Fibroblast of the aortic adventitia (primary cell): ENCODE results near the gene NDUFA11. TPM values are rescaled to one million over a fixed set of nuclear protein-coding genes. Genes with fewer than 3 reads are reported as not detected.

ENCODE experiments used
- DNase-seq: peaks from one replicate; pipeline ENCODE4 v3.0.0-alpha.2; 2010; ENCODE audit warnings: low read depth
- H3K4me3 ChIP-seq: 2 replicates; pipeline ENCODE4 v1.5.1; 2011; ENCODE audit warnings: low read depth, mild to moderate bottlenecking, control low read depth, low read length, moderate library complexity
- CTCF ChIP-seq: IDR thresholded peaks from 2 replicates; pipeline ENCODE4 v1.5.1; 2011; ENCODE audit warnings: mild to moderate bottlenecking, low read length, control low read depth, inconsistent platforms; ENCODE audit not compliant: insufficient read depth
- total RNA-seq: library from RNA; depleted of rRNA; stranded (reverse); fragments of >200 nt; gene quantifications from 2 replicates; pipeline ENCODE4 v1.2.3, GENCODE V29; 2012; ENCODE audit warnings: low replicate concordance

The NDUFA11 gene
- total RNA-seq, 1 donor: 261 TPM

- H3K4me3 ChIP-seq: peak overlapping the region; percentile 99
- no peak for TF ChIP-seq CTCF
- peak; percentile 58 for DNase-seq
These were observed 450 bp downstream of the NDUFA11 start for GRCh38 chr19:5903056-5903623.

DNA sequence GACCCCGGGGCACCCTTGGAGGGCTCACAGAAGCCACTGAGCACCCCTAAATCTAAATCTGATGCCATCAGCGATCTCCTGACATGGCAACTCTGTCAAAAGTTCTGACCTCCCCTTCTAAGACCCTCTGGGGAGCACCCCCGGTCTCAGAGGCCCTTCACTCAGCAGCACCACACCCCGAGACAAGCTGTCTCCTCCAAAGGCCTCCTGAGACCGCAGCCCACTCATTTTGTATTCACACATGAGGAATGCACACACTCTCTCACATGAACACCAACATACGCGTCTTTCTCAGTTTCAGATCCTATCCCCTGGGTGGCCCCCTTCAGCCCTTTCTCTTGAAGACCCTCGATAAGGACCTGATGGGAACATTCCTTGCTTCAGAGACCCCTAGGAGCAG lies 2.6 kb downstream of the NDUFA11 start:
- DNase-seq: no peak
- no peak for TF ChIP-seq CTCF
- no peak overlapping the region for H3K4me3 ChIP-seq

GRCh38 chr19:5899728-5900526 lies 3.7 kb downstream of the NDUFA11 start:
- no peak overlapping the region for H3K4me3 ChIP-seq
- TF ChIP-seq CTCF: no peak
- DNase-seq: no peak

DNA sequence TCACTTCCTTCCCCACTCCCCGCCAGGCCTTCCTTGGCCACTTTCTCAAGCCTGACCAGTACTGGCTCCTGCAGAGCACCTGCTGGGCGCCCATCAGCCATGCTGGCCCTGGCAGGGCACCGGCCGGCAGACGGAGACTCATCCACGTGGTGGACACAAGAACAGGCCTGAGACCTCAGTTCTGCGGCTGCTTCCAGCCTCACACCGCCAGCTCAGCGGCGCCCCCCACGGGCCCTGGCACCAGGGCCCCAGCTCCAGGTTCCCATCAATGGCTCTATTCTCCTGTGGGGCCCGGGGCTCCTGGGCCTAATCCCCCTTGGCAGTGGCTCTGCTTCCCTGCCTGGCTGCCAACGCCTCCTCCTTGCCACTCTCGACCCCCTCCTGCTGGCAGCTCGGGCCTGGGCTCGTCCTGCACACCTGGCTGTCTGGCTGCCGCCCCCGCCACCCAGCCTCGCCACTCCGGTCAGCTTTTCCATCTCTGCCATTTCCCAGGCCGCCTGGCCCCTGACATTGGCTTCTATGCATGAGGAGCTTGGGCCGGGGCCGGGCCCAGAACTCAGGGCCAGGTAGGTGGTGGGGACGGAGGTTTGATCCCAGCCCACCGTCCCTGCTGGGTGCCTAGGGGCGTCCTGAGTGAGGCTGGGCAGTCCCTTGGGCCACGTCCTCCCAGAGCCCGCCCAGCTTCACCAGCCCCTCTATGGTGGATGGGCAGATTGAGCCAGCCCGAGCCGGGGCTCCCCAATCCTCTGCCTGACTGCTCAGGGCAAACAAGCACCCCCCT lies 6.2 kb downstream of the NDUFA11 start:
- H3K4me3 ChIP-seq: no peak overlapping the region
- DNase-seq: no peak
- no peak for TF ChIP-seq CTCF

- no peak overlapping the region for H3K4me3 ChIP-seq
- no peak for DNase-seq
- no peak for TF ChIP-seq CTCF
These were observed 7.1 kb downstream of the NDUFA11 start for GRCh38 chr19:5896365-5897076.

- TF ChIP-seq CTCF: no peak
- no peak for DNase-seq
- H3K4me3 ChIP-seq: no peak overlapping the region
These were observed 7.7 kb downstream of the NDUFA11 start for GRCh38 chr19:5895890-5896289.
